ENCODE measurements around the gene CENPS. TPM values are rescaled to one million over a fixed set of nuclear protein-coding genes. Genes with fewer than 3 reads are reported as not detected.

Gene CENPS
- total and polyA plus RNA-seq, 9 of the 15 experiments (the other 6 are each of a cell fraction or from before 2014, with no cell fraction given) = 10.2 to 36.0 (median 26.0) TPM

DNA sequence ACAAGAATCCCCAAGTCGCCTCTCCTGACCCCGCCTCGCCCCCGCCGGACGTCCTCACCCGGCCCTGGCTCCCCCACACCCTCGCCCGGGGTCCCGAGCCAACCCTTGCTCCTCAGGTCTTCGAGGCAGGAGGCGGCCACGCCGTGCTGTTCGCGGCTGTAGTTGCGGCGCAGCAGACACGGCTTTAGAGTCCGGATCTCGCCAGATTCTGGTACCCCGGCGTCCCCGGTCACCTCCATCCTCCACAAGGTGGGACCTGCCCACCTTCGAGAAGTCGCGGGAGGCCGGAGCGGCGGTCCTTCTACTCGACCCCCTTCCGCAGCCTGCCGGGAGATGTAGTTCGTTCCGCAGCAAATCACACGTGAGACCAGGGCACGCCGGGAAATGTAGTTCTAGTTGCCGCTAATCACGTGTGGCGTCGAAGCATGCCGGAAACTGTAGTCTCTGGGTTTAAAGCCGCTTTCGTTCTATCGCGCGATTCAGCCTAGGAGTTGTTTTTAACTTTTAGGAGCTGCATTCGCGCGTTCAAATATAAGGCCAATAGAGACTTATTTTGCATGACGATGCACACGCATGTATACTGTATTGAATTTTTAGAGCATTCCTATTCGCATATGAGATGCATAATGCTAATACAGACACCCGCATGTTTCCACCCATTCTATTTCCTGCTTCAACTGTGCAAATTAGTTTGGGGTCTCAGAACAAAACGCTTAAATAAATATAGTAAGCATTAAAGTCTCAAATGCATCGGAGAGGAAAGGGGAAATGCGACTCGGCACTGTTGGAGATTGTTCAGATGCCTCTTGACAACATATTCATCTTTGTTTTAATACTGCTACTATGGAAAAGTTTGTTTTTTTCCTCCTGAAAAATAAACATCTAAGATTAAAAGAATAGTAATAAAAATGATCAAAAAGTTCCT, 42.2 kb downstream of the CENPS start, which contains the start of gene DFFA (continued):
- TF ChIP-seq, protein P1, sequence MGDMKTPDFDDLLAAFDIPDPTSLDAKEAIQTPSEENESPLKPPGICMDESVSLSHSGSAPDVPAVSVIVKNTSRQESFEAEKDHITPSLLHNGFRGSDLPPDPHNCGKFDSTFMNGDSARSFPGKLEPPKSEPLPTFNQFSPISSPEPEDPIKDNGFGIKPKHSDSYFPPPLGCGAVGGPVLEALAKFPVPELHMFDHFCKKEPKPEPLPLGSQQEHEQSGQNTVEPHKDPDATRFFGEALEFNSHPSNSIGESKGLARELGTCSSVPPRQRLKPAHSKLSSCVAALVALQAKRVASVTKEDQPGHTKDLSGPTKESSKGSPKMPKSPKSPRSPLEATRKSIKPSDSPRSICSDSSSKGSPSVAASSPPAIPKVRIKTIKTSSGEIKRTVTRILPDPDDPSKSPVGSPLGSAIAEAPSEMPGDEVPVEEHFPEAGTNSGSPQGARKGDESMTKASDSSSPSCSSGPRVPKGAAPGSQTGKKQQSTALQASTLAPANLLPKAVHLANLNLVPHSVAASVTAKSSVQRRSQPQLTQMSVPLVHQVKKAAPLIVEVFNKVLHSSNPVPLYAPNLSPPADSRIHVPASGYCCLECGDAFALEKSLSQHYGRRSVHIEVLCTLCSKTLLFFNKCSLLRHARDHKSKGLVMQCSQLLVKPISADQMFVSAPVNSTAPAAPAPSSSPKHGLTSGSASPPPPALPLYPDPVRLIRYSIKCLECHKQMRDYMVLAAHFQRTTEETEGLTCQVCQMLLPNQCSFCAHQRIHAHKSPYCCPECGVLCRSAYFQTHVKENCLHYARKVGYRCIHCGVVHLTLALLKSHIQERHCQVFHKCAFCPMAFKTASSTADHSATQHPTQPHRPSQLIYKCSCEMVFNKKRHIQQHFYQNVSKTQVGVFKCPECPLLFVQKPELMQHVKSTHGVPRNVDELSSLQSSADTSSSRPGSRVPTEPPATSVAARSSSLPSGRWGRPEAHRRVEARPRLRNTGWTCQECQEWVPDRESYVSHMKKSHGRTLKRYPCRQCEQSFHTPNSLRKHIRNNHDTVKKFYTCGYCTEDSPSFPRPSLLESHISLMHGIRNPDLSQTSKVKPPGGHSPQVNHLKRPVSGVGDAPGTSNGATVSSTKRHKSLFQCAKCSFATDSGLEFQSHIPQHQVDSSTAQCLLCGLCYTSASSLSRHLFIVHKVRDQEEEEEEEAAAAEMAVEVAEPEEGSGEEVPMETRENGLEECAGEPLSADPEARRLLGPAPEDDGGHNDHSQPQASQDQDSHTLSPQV (IDR thresholded peaks at IDR 0.05) = peak; percentile 96
- TF ChIP-seq GTF2A2 (tag; IDR thresholded peaks at IDR 0.05) (no peak), FOXK1 (CRISPR knock-in tag; IDR thresholded peaks at IDR 0.05; ENCODE audit: borderline replicate concordance) (no peak; the same call in 1 of the 2 replicates), SRSF9 (IDR thresholded peaks at IDR 0.05; ENCODE audit: borderline replicate concordance, low read depth, low read length) (no peak), SMARCE1 (IDR thresholded peaks at IDR 0.05) (no peak), ZFX (CRISPR knock-in tag; IDR thresholded peaks at IDR 0.05) (peak; percentile 95), ZNF830 (CRISPR knock-in tag; IDR thresholded peaks at IDR 0.05) (no peak)
- TF ChIP-seq, protein P2, sequence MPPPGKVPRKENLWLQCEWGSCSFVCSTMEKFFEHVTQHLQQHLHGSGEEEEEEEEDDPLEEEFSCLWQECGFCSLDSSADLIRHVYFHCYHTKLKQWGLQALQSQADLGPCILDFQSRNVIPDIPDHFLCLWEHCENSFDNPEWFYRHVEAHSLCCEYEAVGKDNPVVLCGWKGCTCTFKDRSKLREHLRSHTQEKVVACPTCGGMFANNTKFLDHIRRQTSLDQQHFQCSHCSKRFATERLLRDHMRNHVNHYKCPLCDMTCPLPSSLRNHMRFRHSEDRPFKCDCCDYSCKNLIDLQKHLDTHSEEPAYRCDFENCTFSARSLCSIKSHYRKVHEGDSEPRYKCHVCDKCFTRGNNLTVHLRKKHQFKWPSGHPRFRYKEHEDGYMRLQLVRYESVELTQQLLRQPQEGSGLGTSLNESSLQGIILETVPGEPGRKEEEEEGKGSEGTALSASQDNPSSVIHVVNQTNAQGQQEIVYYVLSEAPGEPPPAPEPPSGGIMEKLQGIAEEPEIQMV (tag; conservative IDR thresholded peaks at IDR 0.05; ENCODE audit: low read depth) = 0 out of 2 replicates have a peak, but pooled peaks have one; percentile 48
- TF ChIP-seq, protein P3, sequence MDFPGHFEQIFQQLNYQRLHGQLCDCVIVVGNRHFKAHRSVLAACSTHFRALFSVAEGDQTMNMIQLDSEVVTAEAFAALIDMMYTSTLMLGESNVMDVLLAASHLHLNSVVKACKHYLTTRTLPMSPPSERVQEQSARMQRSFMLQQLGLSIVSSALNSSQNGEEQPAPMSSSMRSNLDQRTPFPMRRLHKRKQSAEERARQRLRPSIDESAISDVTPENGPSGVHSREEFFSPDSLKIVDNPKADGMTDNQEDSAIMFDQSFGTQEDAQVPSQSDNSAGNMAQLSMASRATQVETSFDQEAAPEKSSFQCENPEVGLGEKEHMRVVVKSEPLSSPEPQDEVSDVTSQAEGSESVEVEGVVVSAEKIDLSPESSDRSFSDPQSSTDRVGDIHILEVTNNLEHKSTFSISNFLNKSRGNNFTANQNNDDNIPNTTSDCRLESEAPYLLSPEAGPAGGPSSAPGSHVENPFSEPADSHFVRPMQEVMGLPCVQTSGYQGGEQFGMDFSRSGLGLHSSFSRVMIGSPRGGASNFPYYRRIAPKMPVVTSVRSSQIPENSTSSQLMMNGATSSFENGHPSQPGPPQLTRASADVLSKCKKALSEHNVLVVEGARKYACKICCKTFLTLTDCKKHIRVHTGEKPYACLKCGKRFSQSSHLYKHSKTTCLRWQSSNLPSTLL (IDR thresholded peaks at IDR 0.05) = no peak
- TF ChIP-seq, protein P4, sequence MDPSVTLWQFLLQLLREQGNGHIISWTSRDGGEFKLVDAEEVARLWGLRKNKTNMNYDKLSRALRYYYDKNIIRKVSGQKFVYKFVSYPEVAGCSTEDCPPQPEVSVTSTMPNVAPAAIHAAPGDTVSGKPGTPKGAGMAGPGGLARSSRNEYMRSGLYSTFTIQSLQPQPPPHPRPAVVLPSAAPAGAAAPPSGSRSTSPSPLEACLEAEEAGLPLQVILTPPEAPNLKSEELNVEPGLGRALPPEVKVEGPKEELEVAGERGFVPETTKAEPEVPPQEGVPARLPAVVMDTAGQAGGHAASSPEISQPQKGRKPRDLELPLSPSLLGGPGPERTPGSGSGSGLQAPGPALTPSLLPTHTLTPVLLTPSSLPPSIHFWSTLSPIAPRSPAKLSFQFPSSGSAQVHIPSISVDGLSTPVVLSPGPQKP (CRISPR knock-in tag; IDR thresholded peaks at IDR 0.05) = no peak
- TF ChIP-seq, protein P5, sequence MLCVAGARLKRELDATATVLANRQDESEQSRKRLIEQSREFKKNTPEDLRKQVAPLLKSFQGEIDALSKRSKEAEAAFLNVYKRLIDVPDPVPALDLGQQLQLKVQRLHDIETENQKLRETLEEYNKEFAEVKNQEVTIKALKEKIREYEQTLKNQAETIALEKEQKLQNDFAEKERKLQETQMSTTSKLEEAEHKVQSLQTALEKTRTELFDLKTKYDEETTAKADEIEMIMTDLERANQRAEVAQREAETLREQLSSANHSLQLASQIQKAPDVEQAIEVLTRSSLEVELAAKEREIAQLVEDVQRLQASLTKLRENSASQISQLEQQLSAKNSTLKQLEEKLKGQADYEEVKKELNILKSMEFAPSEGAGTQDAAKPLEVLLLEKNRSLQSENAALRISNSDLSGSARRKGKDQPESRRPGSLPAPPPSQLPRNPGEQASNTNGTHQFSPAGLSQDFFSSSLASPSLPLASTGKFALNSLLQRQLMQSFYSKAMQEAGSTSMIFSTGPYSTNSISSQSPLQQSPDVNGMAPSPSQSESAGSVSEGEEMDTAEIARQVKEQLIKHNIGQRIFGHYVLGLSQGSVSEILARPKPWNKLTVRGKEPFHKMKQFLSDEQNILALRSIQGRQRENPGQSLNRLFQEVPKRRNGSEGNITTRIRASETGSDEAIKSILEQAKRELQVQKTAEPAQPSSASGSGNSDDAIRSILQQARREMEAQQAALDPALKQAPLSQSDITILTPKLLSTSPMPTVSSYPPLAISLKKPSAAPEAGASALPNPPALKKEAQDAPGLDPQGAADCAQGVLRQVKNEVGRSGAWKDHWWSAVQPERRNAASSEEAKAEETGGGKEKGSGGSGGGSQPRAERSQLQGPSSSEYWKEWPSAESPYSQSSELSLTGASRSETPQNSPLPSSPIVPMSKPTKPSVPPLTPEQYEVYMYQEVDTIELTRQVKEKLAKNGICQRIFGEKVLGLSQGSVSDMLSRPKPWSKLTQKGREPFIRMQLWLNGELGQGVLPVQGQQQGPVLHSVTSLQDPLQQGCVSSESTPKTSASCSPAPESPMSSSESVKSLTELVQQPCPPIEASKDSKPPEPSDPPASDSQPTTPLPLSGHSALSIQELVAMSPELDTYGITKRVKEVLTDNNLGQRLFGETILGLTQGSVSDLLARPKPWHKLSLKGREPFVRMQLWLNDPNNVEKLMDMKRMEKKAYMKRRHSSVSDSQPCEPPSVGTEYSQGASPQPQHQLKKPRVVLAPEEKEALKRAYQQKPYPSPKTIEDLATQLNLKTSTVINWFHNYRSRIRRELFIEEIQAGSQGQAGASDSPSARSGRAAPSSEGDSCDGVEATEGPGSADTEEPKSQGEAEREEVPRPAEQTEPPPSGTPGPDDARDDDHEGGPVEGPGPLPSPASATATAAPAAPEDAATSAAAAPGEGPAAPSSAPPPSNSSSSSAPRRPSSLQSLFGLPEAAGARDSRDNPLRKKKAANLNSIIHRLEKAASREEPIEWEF (CRISPR knock-in tag; IDR thresholded peaks at IDR 0.05) = peak; percentile 86

Measured in K562 (cell line).